Smooth muscle cell (in vitro differentiated cells): ENCODE data around the gene SLC2A11. TPM values are rescaled to one million over a fixed set of nuclear protein-coding genes. Genes with fewer than 3 reads are reported as not detected.
A peak's percentile ranks its signal among the peaks of the same experiment; 100 is the strongest.

Experiments
- DNase-seq: peaks from one replicate; lab custom pipeline; 2025; ENCODE audit not compliant: unreplicated experiment; lab: John Stamatoyannopoulos, UW
- H2AFZ ChIP-seq: fragments of 200-600 bp; sonication (generic); 2 replicates; pipeline ENCODE4 v1.6.0; 2016; ENCODE audit warnings: antibody characterized with exemption, low read depth, mild to moderate bottlenecking
- H3F3A ChIP-seq: fragments of 200-600 bp; sonication (generic); 2 replicates; pipeline ENCODE4 v1.6.0; 2017; ENCODE audit warnings: antibody characterized with exemption, low read depth
- H3K27ac ChIP-seq: fragments of 200-600 bp; sonication (generic); 2 replicates; pipeline ENCODE4 v1.5.1; 2016; ENCODE audit warnings: low read depth, mild to moderate bottlenecking
- H3K27me3 ChIP-seq: fragments of 200-600 bp; sonication (generic); 2 replicates; pipeline ENCODE4 v1.6.1; 2016; ENCODE audit warnings: low read depth, mild to moderate bottlenecking
- H3K36me3 ChIP-seq: fragments of 200-600 bp; sonication (generic); 2 replicates; pipeline ENCODE4 v1.5.1; 2016; ENCODE audit warnings: low read depth
- H3K4me1 ChIP-seq: fragments of 200-600 bp; sonication (generic); 2 replicates; pipeline ENCODE4 v1.5.1; 2016; ENCODE audit warnings: low read depth
- H3K4me2 ChIP-seq: fragments of 200-600 bp; sonication (generic); 2 replicates; pipeline ENCODE4 v1.6.0; 2016; ENCODE audit warnings: mild to moderate bottlenecking
- H3K4me3 ChIP-seq: fragments of 200-600 bp; sonication (generic); 2 replicates; pipeline ENCODE4 v1.5.1; 2016; ENCODE audit warnings: mild to moderate bottlenecking
- H3K79me2 ChIP-seq: fragments of 200-600 bp; sonication (generic); 2 replicates; pipeline ENCODE4 v1.6.0; 2016; ENCODE audit warnings: low read depth, mild to moderate bottlenecking
- H3K9ac ChIP-seq: fragments of 200-600 bp; sonication (generic); 2 replicates; pipeline ENCODE4 v1.6.0; 2016; ENCODE audit warnings: low read depth
- H3K9me3 ChIP-seq: fragments of 200-600 bp; sonication (generic); replicated peaks from 2 replicates; pipeline ENCODE4 v1.5.1; 2016; ENCODE audit warnings: low read depth
- H4K20me1 ChIP-seq: fragments of 200-600 bp; sonication (generic); 2 replicates; pipeline ENCODE4 v1.6.0; 2016; ENCODE audit warnings: low read depth
- CTCF ChIP-seq: fragments of 200-600 bp; sonication (generic); IDR thresholded peaks from 2 replicates; pipeline ENCODE4 v1.5.1; 2017; ENCODE audit warnings: borderline replicate concordance, mild to moderate bottlenecking, antibody characterized with exemption; ENCODE audit not compliant: insufficient read depth, poor library complexity, severe bottlenecking
- WGBS: methylation state at CpG from one replicate; pipeline ENCODE4 v1.1.7; 2016; ENCODE audit warnings: low lambda C conversion rate; 5-methylcytosine and 5-hydroxymethylcytosine counted together
- polyA plus RNA-seq: library from polyadenylated mRNA; unstranded; fragments of >200 nt; fragmentation: Nextera tagmentation; extraction: Ambion mirVana; gene quantifications from 2 replicates; pipeline ENCODE4 v1.2.1, GENCODE V29; 2016
- total RNA-seq: library from RNA; depleted of rRNA; stranded (reverse); fragments of >200 nt; gene quantifications from 2 replicates; pipeline ENCODE4 v1.2.3, GENCODE V29; 2014

Gene SLC2A11
- total and polyA plus RNA-seq, 2 experiments from 2014 or later = 3.5 to 9.5 TPM

GRCh38 chr22:23824476-23825245 is 33.0 kb upstream of the SLC2A11 start:
- Histone ChIP-seq H3K36me3 (no peaks in the 10 kb centered on the region), H2AFZ (no peak overlapping the region), H3F3A (peaks cover 10% of the 10 kb centered on the region), H4K20me1 (peaks cover 5% of the 10 kb centered on the region), H3K27ac (peak overlapping the region; percentile 73), H3K4me2 (no peak overlapping the region), H3K27me3 (no peaks in the 10 kb centered on the region), H3K4me1 (no peaks in the 10 kb centered on the region), H3K9ac (no peak overlapping the region), H3K4me3 (no peak overlapping the region), H3K9me3 (no peaks in the 10 kb centered on the region), H3K79me2 (no peaks in the 10 kb centered on the region)
- no peak for TF ChIP-seq CTCF
- WGBS = 89% methylated on average over 13 of the region's 13 CpGs
- DNase-seq = no peak

- Histone ChIP-seq H3F3A (peaks cover 17% of the 10 kb centered on the region), H2AFZ (no peak overlapping the region), H4K20me1 (peaks cover 8% of the 10 kb centered on the region), H3K4me2 (no peak overlapping the region), H3K4me1 (no peaks in the 10 kb centered on the region), H3K27ac (peak overlapping the region; percentile 74), H3K4me3 (no peak overlapping the region), H3K79me2 (no peaks in the 10 kb centered on the region), H3K9me3 (no peaks in the 10 kb centered on the region), H3K9ac (peak overlapping the region; percentile 57), H3K36me3 (no peaks in the 10 kb centered on the region), H3K27me3 (no peaks in the 10 kb centered on the region)
- no peak for DNase-seq
- WGBS = 95% methylated on average over 12 of the region's 12 CpGs
- TF ChIP-seq CTCF = no peak
Measured at GRCh38 chr22:23825246-23825905, 32.3 kb upstream of the SLC2A11 start.

GRCh38 chr22:23826510-23827350 is 30.9 kb upstream of the SLC2A11 start:
- peak overlapping the region; percentile 57 for H3K9ac ChIP-seq
- H4K20me1 ChIP-seq = peaks cover 19% of the 10 kb centered on the region
- no peak for DNase-seq
- no peaks in the 10 kb centered on the region for H3K4me1 ChIP-seq
- no peaks in the 10 kb centered on the region for H3K36me3 ChIP-seq
- peak overlapping the region; percentile 12 for H3K4me2 ChIP-seq
- peaks cover 12% of the 10 kb centered on the region for H3K79me2 ChIP-seq
- peaks cover 18% of the 10 kb centered on the region for H3F3A ChIP-seq
- no peaks in the 10 kb centered on the region for H3K9me3 ChIP-seq
- H2AFZ ChIP-seq = no peak overlapping the region
- peak overlapping the region; percentile 74 for H3K27ac ChIP-seq
- TF ChIP-seq CTCF = no peak
- H3K27me3 ChIP-seq = no peaks in the 10 kb centered on the region
- no peak overlapping the region for H3K4me3 ChIP-seq
- WGBS = 69% methylated on average over 15 of the region's 15 CpGs
